ENCODE results near the gene MRNIP. TPM values are rescaled to one million over a fixed set of nuclear protein-coding genes. Genes with fewer than 3 reads are reported as not detected.
A peak's percentile ranks its signal among the peaks of the same experiment; 100 is the strongest.

MRNIP gene
- total RNA-seq, 5 donors from 2014 or later (not counting 1 experiment from before 2014, with no cell fraction given), result 54.1 to 119 (median 112) TPM

DNA sequence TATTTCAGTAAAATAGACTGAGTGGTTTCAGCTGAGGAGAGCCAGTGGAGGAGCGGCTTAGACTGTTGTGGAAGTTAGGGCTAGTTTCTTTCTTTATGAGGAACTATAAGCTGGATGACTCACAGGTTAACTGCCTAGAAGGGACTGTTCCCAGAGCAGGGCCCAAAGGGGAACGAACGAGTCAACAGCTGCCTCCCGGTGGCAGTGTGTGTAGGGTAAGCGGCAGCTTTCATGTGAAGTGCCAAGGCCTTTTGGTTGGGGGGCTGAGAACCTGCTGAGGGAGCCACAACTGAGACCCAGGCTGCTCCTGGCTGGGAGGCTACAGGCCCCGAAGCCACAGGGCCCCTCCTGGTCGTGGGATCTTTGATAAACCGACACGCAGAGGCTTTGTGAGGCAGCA, 30.9 kb downstream of the MRNIP start:
- no peak overlapping the region for H3K4me3 ChIP-seq (ENCODE audit: control insufficient read depth in 1 of 2, extremely low read depth in 1 of 2, low read length in 1 of 2)
- ChIA-PET POLR2A (interaction anchor here in 1 of 2 donors (0.6 kb wide), 1 partner anchor 15 kb away, joined by 3 read pairs; no protein-coding TSS in a partner anchor), CTCF (no interaction called here)
- whole genome bisulfite sequencing (ENCODE audit: insufficient coverage), result 62% methylated on average over 9 of the region's 9 CpGs
- Mint-ChIP-seq H3K4me3 (no peak overlapping the region), H3K27ac (peak overlapping the region in 1 of 2 donors; percentile 24), H3K36me3 (peaks cover 63% of the 10 kb centered on the region), H3K9me3 (no peaks in the 10 kb centered on the region), H3K27me3 (no peaks in the 10 kb centered on the region), H3K4me1 (peaks cover 21 to 35% (median 31%) of the 10 kb centered on the region in 3 donors)
- DNase-seq (no peak), ATAC-seq (replicated peaks in 1 of 4) (peak in 1 of 4 experiments; percentile 40)
- H3K36me3 ChIP-seq (ENCODE audit: control insufficient read depth in 2 of 2, extremely low read depth in 1 of 2, insufficient read depth in 1 of 2, low read length in 1 of 2), result peaks cover 8 to 87% of the 10 kb centered on the region in 2 donors
- H3K27me3 ChIP-seq (replicated peaks in 1 of 2; ENCODE audit: control insufficient read depth in 2 of 2, extremely low read depth in 1 of 2, insufficient read depth in 2 of 2, low read length in 1 of 2), result no peaks in the 10 kb centered on the region
- H3K9me3 ChIP-seq, result no peaks in the 10 kb centered on the region
- H3K27ac ChIP-seq (ENCODE audit: low read length), result no peak overlapping the region
- peaks cover 0 to 18% of the 10 kb centered on the region in 2 experiments for H3K4me1 ChIP-seq (ENCODE audit: control insufficient read depth in 1 of 2, extremely low read depth in 1 of 2, insufficient read depth in 2 of 2, low read length in 2 of 2)

DNA sequence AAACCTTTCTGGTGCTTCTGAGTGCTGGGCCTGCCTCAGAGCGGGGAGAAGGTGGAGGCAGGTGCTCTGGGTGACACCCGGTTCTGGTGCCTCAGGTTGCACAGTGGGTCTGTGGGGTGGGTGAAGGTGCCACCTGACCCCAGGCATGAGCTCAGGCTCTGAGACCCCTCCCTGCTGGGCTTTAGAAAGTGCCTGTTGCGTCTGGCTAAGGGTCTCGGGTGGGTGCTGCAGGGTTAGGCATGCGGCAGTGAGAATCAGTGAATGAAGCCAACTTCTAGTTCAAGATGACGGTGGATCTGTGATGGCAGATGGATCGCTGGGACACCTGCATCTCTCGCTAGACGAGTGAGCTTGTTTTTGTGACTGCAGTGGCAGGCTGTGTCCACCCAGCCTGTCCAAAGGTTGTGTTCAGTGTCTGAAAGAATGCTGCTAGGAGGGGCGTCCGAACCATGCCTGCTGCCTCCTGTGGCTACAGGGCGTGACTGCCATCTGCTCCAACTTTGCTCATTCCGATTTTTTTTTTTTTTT, 32.9 kb downstream of the MRNIP start:
- no peak for ATAC-seq (replicated peaks in 1 of 4)
- no peak overlapping the region for H3K27ac ChIP-seq (ENCODE audit: low read length)
- no peak overlapping the region for H3K4me3 Mint-ChIP-seq
- H3K36me3 Mint-ChIP-seq, result peaks cover 50% of the 10 kb centered on the region
- 95% methylated on average over 12 of the region's 13 CpGs for WGBS (ENCODE audit: insufficient coverage)
- H3K4me1 Mint-ChIP-seq, result peaks cover 34 to 45% (median 40%) of the 10 kb centered on the region in 3 donors
- peaks cover 0 to 72% of the 10 kb centered on the region in 2 donors for H3K36me3 ChIP-seq (ENCODE audit: control insufficient read depth in 2 of 2, extremely low read depth in 1 of 2, insufficient read depth in 1 of 2, low read length in 1 of 2)
- no peak overlapping the region for H3K27ac Mint-ChIP-seq
- ChIA-PET POLR2A (no interaction called here), CTCF (no interaction called here)
- H3K9me3 ChIP-seq, result no peaks in the 10 kb centered on the region
- H3K27me3 ChIP-seq (replicated peaks in 1 of 2; ENCODE audit: control insufficient read depth in 2 of 2, extremely low read depth in 1 of 2, insufficient read depth in 2 of 2, low read length in 1 of 2), result no peaks in the 10 kb centered on the region
- H3K4me1 ChIP-seq (ENCODE audit: control insufficient read depth in 1 of 2, extremely low read depth in 1 of 2, insufficient read depth in 2 of 2, low read length in 2 of 2), result peaks cover 4 to 30% of the 10 kb centered on the region in 2 experiments
- H3K4me3 ChIP-seq (ENCODE audit: control insufficient read depth in 1 of 2, extremely low read depth in 1 of 2, low read length in 1 of 2), result no peak overlapping the region
- H3K9me3 Mint-ChIP-seq, result no peaks in the 10 kb centered on the region
- no peaks in the 10 kb centered on the region for H3K27me3 Mint-ChIP-seq
- no peak for DNase-seq

DNA sequence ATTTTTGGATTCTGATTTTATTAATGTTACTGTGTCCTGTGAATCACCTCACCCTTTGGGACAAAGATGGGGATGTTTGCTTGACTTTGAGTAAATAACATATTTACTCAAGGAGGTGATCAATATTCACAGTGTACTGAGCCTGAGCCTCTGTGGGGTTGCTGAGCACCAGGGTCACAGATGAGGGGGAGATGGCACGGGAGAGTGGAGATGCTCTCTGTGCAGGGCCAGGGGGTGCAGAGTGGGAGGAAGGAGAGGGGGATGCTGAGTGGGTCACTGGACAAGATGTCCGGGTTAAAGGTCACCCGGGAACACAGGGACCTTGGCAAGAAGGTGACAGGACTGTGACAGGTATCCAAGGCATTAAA, 33.9 kb downstream of the MRNIP start:
- H3K4me3 ChIP-seq (ENCODE audit: control insufficient read depth in 1 of 2, extremely low read depth in 1 of 2, low read length in 1 of 2), result no peak overlapping the region
- peaks cover 5 to 38% of the 10 kb centered on the region in 2 experiments for H3K4me1 ChIP-seq (ENCODE audit: control insufficient read depth in 1 of 2, extremely low read depth in 1 of 2, insufficient read depth in 2 of 2, low read length in 2 of 2)
- Mint-ChIP-seq H3K27me3 (no peaks in the 10 kb centered on the region), H3K36me3 (peaks cover 44% of the 10 kb centered on the region), H3K4me1 (peaks cover 41 to 51% (median 45%) of the 10 kb centered on the region in 3 donors), H3K9me3 (no peaks in the 10 kb centered on the region), H3K4me3 (no peak overlapping the region), H3K27ac (peak overlapping the region in 1 of 2 donors; percentile 23)
- POLR2A ChIA-PET, result no interaction called here
- ATAC-seq (replicated peaks in 1 of 4) (no peak), DNase-seq (no peak)
- CTCF ChIA-PET, result no interaction called here
- WGBS (ENCODE audit: insufficient coverage), result 100% methylated on average over 1 of the region's 3 CpGs
- no peaks in the 10 kb centered on the region for H3K9me3 ChIP-seq
- no peak overlapping the region for H3K27ac ChIP-seq (ENCODE audit: low read length)
- no peaks in the 10 kb centered on the region for H3K27me3 ChIP-seq (replicated peaks in 1 of 2; ENCODE audit: control insufficient read depth in 2 of 2, extremely low read depth in 1 of 2, insufficient read depth in 2 of 2, low read length in 1 of 2)
- H3K36me3 ChIP-seq (ENCODE audit: control insufficient read depth in 2 of 2, extremely low read depth in 1 of 2, insufficient read depth in 1 of 2, low read length in 1 of 2), result peaks cover 0 to 65% of the 10 kb centered on the region in 2 donors

DNA sequence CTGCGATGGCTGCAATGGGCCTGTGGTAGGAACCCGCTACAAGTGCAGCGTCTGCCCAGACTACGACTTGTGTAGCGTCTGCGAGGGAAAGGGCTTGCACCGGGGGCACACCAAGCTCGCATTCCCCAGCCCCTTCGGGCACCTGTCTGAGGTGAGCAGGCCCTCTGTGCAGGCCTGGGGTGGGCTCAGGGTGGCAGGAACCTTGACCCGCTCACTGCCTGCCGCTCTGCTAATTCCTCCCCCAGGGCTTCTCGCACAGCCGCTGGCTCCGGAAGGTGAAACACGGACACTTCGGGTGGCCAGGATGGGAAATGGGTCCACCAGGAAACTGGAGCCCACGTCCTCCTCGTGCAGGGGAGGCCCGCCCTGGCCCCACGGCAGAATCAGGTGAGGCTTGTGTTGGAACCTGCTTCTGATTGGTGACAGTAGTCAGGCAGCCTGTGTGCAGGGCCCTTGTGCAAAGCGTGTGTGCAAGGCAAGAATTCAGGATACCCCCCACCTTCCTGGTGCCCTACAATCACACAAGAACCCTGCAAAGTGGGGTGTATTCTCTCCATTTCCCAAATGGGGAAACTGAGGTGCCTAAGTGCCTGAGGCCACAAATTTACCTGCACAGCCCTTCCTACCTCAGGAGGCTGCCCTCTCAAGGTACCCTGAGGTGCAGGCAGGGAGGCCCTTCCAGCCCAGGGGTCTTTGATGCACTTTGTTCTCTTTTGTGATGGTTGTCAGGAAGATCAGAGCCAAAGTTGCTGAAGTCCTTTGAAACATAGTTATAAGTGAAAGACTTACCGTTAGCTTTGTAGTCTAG, 34.5 kb downstream of the MRNIP start:
- no peak overlapping the region for H3K27ac Mint-ChIP-seq
- Histone ChIP-seq H3K36me3 (ENCODE audit: control insufficient read depth in 2 of 2, extremely low read depth in 1 of 2, insufficient read depth in 1 of 2, low read length in 1 of 2) (peaks cover 0 to 59% of the 10 kb centered on the region in 2 donors), H3K27ac (ENCODE audit: low read length) (no peak overlapping the region), H3K27me3 (replicated peaks in 1 of 2; ENCODE audit: control insufficient read depth in 2 of 2, extremely low read depth in 1 of 2, insufficient read depth in 2 of 2, low read length in 1 of 2) (no peaks in the 10 kb centered on the region), H3K4me1 (ENCODE audit: control insufficient read depth in 1 of 2, extremely low read depth in 1 of 2, insufficient read depth in 2 of 2, low read length in 2 of 2) (peaks cover 7 to 44% of the 10 kb centered on the region in 2 experiments), H3K4me3 (ENCODE audit: control insufficient read depth in 1 of 2, extremely low read depth in 1 of 2, low read length in 1 of 2) (no peak overlapping the region), H3K9me3 (no peaks in the 10 kb centered on the region)
- H3K36me3 Mint-ChIP-seq, result peaks cover 39% of the 10 kb centered on the region
- H3K27me3 Mint-ChIP-seq, result no peaks in the 10 kb centered on the region
- ATAC-seq (replicated peaks in 1 of 4), result no peak
- DNase-seq, result no peak
- H3K9me3 Mint-ChIP-seq, result no peaks in the 10 kb centered on the region
- peaks cover 45 to 54% (median 48%) of the 10 kb centered on the region in 3 donors for H3K4me1 Mint-ChIP-seq
- ChIA-PET POLR2A (no interaction called here), CTCF (no interaction called here)
- 97% methylated on average over 19 of the region's 22 CpGs for WGBS (ENCODE audit: insufficient coverage)
- H3K4me3 Mint-ChIP-seq, result no peak overlapping the region

DNA sequence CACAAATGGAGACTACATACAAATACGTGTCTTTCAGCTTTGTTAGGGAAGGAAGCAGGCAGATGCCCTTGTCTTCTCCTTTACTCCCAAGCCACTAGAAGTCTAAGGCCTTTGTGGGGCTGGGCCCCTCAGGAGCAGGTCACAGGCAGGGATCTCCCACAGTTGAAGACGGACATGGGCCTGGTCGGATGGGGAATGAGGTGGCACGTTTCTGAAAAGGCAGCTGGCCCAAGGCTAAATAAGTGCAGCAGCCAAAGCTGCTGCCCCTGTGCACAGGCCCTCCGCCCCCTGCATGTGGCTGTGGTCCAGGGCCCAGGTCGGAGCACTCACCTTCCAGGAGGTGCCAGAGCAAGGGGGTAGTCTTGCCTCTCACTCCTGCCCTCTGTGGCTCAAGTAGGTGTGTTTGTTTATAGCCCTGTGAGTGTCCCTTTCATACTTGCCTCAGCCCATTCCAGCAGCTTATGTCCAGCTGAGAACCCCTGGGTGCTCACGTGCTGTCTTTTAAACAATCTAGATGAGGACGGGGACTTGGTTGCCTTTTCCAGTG, 36.1 kb downstream of the MRNIP start:
- 94% methylated on average over 7 of the region's 8 CpGs for WGBS (ENCODE audit: insufficient coverage)
- no peak for ATAC-seq (replicated peaks in 1 of 4)
- Histone ChIP-seq H3K36me3 (ENCODE audit: control insufficient read depth in 2 of 2, extremely low read depth in 1 of 2, insufficient read depth in 1 of 2, low read length in 1 of 2) (peaks cover 0 to 45% of the 10 kb centered on the region in 2 donors), H3K27me3 (replicated peaks in 1 of 2; ENCODE audit: control insufficient read depth in 2 of 2, extremely low read depth in 1 of 2, insufficient read depth in 2 of 2, low read length in 1 of 2) (peaks cover 0 to 8% of the 10 kb centered on the region in 2 experiments), H3K27ac (ENCODE audit: low read length) (peak overlapping the region; percentile 98), H3K4me3 (ENCODE audit: control insufficient read depth in 1 of 2, extremely low read depth in 1 of 2, low read length in 1 of 2) (no peak overlapping the region), H3K4me1 (ENCODE audit: control insufficient read depth in 1 of 2, extremely low read depth in 1 of 2, insufficient read depth in 2 of 2, low read length in 2 of 2) (peaks cover 7 to 58% of the 10 kb centered on the region in 2 experiments), H3K9me3 (no peaks in the 10 kb centered on the region)
- ChIA-PET POLR2A (interaction anchor here (0.6 to 1.0 kb wide), 6 partner anchors 9 to 36 kb away, joined by 3 to 6 read pairs (median 3); partner anchors contain the start of gene MRNIP (in 1 of the 2)), CTCF (interaction anchor here (0.7 to 1.0 kb wide), 6 partner anchors 8 to 59 kb away, joined by 3 to 7 read pairs (median 4); no protein-coding TSS in a partner anchor)
- peaks cover 54 to 63% (median 54%) of the 10 kb centered on the region in 3 donors for H3K4me1 Mint-ChIP-seq
- H3K4me3 Mint-ChIP-seq, result peak overlapping the region; percentile 94 to 95 (median 94)
- no peak for DNase-seq
- H3K27ac Mint-ChIP-seq, result peak overlapping the region; percentile 94 to 96
- H3K9me3 Mint-ChIP-seq, result no peaks in the 10 kb centered on the region
- peaks cover 27% of the 10 kb centered on the region for H3K36me3 Mint-ChIP-seq
- H3K27me3 Mint-ChIP-seq, result no peaks in the 10 kb centered on the region

DNA sequence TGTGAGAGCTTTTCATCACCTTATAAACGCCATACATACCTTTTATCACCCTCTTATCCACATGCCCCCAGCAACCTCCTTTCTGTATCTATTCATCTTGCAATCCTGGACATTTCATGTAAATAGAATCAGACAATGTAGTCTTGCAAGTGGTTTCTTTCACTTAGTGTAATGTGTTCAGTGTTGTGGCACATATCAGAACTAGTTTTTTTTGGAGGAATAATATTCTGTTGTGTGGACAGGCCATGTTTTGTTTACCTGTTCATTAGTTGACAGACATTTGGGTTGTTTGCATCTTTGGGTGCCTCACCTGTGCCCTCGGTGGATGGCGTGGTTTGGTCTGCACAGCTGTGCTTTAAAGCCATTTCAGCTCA, 36.6 kb downstream of the MRNIP start:
- H3K4me3 Mint-ChIP-seq, result peak overlapping the region; percentile 94 to 95 (median 94)
- peaks cover 53 to 67% (median 54%) of the 10 kb centered on the region in 3 donors for H3K4me1 Mint-ChIP-seq
- ATAC-seq (replicated peaks in 1 of 4), result no peak
- Histone ChIP-seq H3K27ac (ENCODE audit: low read length) (peak overlapping the region; percentile 98), H3K36me3 (ENCODE audit: control insufficient read depth in 2 of 2, extremely low read depth in 1 of 2, insufficient read depth in 1 of 2, low read length in 1 of 2) (peaks cover 0 to 42% of the 10 kb centered on the region in 2 donors), H3K4me3 (ENCODE audit: control insufficient read depth in 1 of 2, extremely low read depth in 1 of 2, low read length in 1 of 2) (peak overlapping the region in 1 of 2 donors; percentile 90), H3K27me3 (replicated peaks in 1 of 2; ENCODE audit: control insufficient read depth in 2 of 2, extremely low read depth in 1 of 2, insufficient read depth in 2 of 2, low read length in 1 of 2) (peaks cover 0 to 13% of the 10 kb centered on the region in 2 experiments), H3K4me1 (ENCODE audit: control insufficient read depth in 1 of 2, extremely low read depth in 1 of 2, insufficient read depth in 2 of 2, low read length in 2 of 2) (peaks cover 7 to 63% of the 10 kb centered on the region in 2 experiments), H3K9me3 (no peaks in the 10 kb centered on the region)
- no peaks in the 10 kb centered on the region for H3K9me3 Mint-ChIP-seq
- H3K27me3 Mint-ChIP-seq, result no peaks in the 10 kb centered on the region
- peak overlapping the region; percentile 94 to 96 for H3K27ac Mint-ChIP-seq
- H3K36me3 Mint-ChIP-seq, result peaks cover 24% of the 10 kb centered on the region
- 83% methylated on average over 1 of the region's 3 CpGs for WGBS (ENCODE audit: insufficient coverage)
- DNase-seq, result no peak
- POLR2A ChIA-PET, result interaction anchor here (0.6 to 1.0 kb wide), 5 partner anchors 9 to 34 kb away, joined by 3 to 5 read pairs (median 3); no protein-coding TSS in a partner anchor
- CTCF ChIA-PET, result interaction anchor here (0.7 to 1.0 kb wide), 6 partner anchors 8 to 59 kb away, joined by 3 to 7 read pairs (median 4); no protein-coding TSS in a partner anchor

Data from T-cell (primary cell).